ENCODE results near the gene SNTG2.
"Not testable (repeated sequence)": the region's sequence is repeated elsewhere in the genome, so short reads cannot be mapped to it uniquely, and the experiment has no call there.

SNTG2 gene

DNA sequence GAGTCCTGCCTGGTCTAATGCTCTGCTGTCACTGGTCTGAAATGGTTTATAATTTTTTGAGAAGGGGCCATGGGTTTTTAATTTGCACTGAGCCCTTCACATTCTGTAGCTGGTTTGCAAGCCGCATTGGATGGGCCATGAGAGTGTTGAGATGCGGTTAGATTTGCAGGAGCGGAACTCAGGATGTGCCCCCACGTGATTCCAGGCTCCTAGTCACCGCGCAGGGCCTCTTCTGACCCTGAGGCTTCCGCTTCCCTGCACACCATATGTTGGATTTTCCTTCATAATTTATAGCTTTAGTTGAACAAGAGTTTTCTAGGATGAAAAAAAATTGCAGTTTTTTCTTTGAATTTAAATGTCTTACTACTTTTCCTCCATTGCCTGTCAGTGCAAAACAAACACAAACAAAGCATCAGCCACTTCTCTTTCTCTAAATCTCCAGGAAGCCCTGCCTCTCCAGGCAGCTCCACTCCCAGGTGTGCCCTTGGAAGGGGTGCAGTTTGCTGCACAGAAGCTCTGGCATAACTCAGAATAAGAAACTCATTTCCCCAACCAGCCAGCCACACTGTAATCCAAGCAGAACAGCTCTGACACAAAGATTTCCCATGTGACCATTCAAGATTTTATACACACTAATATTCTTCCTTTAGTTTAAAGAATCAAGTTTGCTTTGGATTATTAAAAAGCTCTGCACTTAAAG lies 444.2 kb downstream of the SNTG2 start:
- no peak for DNase-seq

DNA sequence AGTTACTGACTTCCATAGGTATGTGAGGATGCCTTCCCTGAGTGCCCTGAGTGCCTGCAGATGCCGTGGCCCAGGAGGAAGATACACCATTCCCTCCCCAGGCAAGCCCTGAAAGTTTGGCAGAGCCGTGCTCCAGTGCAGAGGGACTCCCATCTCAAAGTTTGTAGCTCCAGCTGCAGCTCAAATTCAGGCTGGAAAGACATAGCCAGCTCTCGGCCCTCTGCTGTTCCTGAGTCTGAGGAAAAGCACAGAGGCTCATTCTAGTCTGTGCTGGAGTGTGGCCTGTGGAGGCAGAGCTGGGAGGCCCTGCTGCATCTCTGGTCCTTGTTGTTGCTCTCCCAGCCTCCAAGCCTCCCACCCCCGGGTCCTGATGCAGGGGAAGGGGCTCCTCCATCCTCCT lies 446.7 kb downstream of the SNTG2 start:
- DNase-seq: no peak

DNA sequence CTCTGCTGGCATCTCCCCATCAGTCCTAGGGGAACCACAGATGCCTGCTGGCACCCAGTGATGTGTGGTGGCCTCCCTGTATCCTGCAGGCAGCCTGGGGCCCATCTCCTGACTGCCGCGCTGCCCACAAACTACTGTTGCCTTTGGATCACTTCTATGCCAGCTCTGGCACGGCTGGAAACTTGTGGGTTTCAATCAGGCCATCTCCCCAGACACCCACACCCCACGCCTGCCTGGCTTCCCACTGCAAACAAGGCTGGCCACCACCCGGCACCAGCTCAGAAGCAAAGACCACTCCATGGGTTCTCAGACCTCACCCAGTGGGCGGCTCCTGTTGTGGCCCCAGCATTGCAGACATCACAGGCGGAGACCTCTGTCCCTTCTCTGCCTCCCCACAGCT lies 447.5 kb downstream of the SNTG2 start:
- no peak for DNase-seq

DNA sequence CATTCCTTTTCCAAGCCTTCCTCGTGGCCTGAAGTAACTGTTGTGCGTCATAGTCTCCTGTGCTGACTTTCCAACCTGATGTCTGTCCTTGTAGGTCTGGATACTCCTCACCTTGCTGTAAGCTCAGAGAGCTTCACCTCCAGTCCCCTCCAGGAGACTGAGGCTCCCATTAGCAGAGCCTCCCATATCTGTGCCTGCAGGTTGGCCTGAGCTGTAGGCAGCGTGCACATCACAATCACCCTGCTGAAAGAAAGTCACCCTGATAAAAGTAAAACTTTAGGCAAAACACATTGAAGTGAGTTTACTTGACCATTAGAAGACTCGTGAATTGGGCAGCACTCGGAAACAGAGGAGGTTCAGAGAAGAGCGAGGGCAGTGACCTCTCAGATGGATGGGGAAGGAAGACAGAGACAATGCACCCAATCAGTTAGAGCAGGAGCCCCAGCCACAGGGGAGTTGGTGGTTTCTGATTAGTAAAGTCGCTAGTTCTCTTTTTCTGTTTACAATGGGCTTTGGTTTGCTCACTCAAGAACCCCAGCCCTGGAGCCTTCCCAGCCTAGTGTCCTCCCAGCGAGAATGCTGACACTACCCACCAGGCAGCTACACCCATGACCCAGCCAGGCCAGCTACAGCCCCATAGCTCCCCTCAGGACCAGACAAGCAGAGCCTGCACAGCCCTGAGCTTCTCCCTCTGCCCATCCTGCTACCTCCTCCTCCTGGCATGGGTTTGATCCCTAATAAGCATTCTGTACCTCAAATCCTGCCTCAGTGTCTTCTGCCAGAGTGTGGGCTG lies 450.5 kb downstream of the SNTG2 start:
- no peak for DNase-seq

DNA sequence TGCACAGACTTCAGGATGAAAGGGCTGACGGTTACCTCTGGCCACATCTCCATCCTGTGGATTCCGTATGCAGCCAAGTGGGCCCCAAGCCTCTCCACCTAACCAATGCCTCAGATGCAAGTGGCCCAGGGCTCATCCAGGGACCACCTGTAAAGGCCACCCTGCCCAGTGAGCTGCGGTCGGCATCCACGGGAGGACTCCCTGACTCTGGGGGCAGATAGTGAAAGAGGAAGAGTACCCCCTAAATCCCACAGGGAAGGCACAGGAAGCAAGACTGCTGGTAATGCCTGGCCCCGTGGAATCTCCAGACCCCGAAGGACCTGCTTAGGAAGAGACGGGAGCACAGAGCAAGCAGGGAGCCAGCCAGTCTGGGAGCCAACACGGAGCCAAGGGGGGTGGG lies 451.4 kb downstream of the SNTG2 start:
- DNase-seq: no peak

DNA sequence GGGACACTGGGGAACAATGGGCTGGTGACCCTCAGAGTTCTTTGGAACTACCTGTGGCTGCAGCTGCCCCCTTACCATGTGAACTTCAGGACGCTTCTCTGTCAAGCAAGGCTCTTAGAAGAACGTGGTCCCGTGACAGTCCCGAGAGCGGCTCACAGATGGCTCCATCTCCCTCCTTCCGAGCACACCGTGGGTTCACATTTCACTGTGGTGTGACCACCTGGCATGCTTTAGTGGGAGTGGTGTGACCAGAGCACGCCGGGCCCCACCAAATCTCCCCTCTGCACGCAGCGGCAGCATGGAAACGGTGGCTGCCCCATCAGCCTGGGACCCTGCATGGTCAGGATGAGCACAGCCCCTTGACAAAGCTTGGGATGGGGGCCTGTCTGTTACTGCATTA lies 452.9 kb downstream of the SNTG2 start:
- no peak for DNase-seq

DNA sequence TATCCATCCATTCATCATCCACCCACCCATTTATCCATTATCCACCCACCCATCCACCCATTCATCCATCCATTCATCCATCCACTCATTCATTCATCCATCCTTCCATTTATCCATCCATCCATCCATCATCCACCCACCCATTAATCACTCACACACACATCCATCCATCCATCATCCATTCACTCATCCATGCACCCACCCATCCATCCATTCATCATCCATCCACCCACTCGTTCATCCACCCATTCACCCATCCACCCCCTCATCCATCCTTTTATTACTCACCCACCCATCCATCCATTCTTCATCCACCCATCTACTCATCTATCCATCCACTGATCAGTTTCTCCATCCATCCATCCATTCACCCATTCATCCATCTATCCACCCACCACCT lies 454.5 kb downstream of the SNTG2 start:
- DNase-seq: no peak

DNA sequence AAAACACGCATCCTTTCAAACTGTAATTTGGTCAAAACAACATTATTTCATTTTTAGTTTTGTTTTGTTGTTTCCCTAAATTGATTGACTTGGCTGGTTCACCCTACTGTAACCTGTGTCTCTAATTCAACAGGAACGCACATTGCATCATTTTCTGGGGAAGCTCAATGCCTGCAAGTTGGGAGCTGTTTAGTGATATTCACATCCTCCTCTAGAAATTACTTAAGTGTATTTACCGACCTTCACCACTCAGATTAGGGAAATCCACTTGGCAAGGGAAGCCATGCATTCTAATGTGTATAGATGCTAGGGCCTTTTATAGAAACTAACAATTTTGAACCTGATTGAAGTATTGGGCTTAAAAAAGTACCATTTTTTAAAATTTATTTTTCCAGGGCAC lies 455.3 kb downstream of the SNTG2 start:
- DNase-seq: no peak

DNA sequence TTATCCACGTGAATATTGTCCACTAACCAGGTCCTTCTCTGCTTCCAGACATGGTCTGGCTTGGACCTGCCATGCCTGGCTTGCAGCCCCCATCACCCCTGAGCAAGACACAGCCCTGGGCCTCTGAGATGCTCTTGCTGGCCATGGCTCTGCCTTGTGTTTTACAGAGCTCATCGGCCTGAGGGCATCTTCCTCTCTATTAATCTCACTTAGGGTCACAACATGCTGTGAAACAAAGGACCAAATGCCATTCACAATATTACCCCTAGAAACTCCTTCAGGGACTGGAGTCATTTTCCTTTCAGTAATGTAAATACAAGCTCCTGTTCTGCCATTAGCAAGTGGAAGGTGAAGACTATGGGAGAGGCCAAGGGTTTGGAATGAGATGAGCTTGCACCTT lies 455.8 kb downstream of the SNTG2 start:
- DNase-seq: no peak

DNA sequence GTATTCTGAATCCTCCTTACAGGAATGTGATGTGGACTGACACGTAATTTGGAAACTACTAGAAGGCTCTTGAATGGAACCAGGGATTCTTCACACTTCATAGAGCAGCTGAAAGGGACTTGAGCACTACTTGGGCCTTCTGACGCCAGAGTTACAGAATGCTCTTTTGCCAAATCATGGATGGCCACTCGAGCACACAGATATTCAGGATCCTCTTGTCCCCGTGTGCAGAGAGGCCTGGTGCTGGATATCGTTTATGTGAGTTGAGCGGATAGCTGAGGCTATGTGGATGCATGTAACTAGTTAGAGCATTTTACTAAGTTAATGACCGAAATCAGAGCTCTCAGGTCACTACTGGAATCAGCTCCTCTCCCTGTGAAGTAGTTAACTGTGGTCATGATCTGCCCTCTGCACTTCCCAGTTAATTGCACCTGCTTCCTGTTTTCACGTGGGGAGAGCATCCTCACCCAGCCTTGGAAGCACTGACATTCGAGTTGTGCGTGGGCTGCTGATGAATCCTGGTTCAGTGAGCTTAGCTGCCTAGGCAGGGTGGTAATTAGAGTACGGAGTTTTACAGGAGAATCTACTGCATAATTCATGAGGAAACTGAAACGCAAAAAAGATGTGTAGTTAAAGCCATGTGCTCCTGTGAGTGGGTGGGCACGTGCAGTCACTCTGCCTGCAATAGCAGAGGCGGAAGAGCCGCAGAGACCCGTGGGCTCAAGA lies 457.5 kb downstream of the SNTG2 start:
- DNase-seq: no peak

DNA sequence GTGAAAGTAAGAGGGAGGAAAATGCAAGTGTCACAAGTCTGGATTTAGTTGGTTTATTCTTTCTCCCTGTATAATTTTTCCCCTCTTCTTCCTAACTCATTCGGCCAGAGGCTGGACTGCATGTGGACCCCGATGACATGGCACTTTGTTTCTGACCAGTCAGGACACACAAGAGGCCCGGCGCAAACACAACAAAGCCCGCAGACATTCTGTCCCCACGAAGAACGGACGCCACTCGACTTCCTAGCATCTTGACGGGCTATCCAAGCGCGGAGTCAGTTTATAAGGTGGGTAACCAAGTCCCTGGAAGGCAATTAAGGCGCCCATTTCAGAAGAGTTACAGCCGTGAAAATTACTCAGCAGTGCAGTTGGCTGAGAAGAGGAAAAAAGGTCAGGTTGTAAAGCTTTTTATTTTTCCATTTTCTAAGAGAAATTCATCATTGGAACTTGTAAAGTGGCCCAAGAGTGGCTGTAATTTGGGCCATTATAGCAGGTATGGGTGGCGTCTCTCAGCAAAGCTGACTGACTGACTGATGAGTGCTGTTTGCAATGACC lies 462.6 kb downstream of the SNTG2 start, which contains the start of gene TPO:
Gene TPO (plus strand): TSS at position 308 of the 555 bp plus-strand sequence. CDS start 946 bp downstream, outside the sequence.
- no peak for DNase-seq

DNA sequence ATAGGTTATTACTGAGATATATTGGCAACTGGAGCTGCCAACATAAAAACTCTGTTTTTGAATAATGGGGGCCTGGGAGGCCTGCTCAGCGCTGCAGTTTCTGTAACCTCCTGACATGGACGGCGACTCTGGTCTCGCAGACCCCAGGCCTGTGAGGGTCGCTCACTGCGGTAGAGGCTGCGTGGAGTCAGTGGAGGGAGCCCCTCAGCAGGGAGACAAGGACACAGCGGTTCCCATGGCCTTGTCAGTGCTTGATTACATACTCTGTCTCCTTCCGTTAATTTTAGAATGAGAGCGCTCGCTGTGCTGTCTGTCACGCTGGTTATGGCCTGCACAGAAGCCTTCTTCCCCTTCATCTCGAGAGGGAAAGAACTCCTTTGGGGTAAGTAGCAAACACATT lies 463.5 kb downstream of the SNTG2 start:
- DNase-seq: no peak

DNA sequence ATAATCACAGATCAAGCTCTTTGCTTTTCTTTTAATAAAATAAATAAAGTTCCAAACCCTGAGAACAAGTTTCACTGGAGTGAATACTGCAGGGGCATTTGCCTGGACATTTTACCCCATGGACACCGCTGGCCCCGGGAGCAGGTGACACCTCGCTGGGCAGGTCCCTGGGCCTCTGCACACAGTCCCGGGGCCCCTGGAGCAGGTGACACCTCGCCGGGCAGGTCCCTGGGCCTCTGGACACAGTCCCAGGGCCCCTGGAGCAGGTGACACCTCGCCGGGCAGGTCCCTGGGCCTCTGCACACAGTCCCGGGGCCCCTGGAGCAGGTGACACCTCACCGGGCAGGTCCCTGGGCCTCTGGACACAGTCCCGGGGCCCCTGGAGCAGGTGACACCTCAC lies 464.3 kb downstream of the SNTG2 start:
- not testable (repeated sequence) for DNase-seq

DNA sequence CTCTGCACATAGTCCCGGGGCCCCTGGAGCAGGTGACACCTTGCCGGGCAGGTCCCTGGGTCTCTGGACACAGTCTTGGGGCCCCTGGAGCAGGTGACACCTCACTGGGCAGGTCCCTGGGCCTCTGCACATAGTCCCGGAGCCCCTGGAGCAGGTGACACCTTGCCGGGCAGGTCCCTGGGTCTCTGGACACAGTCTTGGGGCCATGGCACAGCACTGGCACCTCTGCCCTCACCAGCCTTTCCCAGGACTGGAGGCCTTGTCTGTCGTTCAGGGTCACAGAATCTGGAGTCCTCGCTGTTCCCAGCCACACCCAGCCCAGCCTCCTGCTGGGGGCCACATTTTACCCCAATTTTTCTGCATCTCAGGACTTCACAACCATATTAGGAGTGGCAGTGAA lies 464.9 kb downstream of the SNTG2 start:
- no peak for DNase-seq
